BE2C (cell line): ENCODE data around the gene RAB22A.

Source experiments
- DNase-seq: peaks from one replicate; pipeline ENCODE4 v3.0.0-alpha.2; 2020
- H3K27me3 ChIP-seq: fragments of 250-450 bp; sonication (Bioruptor Pico); 2 replicates; pipeline ENCODE4 v1.5.1; 2020; ENCODE audit warnings: mild to moderate bottlenecking
- H3K36me3 ChIP-seq: fragments of 250-450 bp; sonication (Bioruptor Pico); 2 replicates; pipeline ENCODE4 v1.5.1; 2020; ENCODE audit warnings: mild to moderate bottlenecking
- H3K4me1 ChIP-seq: fragments of 250-450 bp; sonication (Bioruptor Pico); 2 replicates; pipeline ENCODE4 v1.5.1; 2020
- H3K4me3 ChIP-seq: 2 replicates; pipeline ENCODE4 v1.5.1; 2011; ENCODE audit warnings: low read depth, low read length
- H3K9me3 ChIP-seq: fragments of 250-450 bp; sonication (Bioruptor Pico); 2 replicates; pipeline ENCODE4 v1.5.1; 2020
- TF ChIP-seq, protein P1 (sequence below): IDR thresholded peaks from 2 replicates; pipeline ENCODE4 v1.5.1; 2012; ENCODE audit warnings: mild to moderate bottlenecking, low read depth, low read length

Gene RAB22A

DNA sequence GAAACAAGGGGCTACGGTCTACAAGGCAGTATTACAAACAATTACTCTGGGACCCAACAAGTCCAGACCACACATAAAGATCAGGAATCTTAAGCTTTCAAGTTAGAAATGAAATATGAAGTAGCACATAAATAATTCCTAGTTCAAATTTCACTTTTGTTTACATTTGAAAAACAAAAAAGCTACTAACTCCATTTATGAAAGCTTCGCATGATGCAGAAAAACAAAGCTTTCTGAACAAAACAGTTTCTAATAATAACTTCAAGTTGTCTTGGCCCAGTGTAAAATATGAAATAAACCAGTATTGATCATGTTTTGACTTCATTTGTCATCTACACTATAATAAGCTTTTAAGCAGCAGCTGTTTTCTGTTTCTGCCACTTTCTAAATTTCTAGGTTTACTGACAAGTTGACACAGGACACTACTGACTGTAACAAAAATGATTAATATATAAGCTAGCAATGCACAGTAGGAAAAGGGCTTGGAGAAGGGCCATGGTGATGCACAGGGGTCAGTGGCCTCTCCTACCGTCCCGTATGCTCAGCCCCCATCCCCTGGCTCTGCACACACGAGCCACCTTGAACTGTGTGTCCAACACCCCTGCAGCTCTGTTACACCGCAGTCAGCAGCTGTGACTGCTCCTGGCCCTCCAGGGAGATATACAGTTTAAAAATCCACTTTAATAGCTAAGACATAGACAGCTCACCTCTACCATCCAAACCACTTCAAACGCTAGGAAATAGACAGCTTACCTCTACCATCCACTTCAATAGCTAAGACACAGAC lies 13.3 kb upstream of the RAB22A start:
- Histone ChIP-seq H3K9me3 (no peaks in the 10 kb centered on the region), H3K4me1 (peaks cover 15% of the 10 kb centered on the region), H3K4me3 (no peak overlapping the region), H3K27me3 (no peaks in the 10 kb centered on the region), H3K36me3 (no peaks in the 10 kb centered on the region)
- DNase-seq = no peak
- TF ChIP-seq, protein P1, sequence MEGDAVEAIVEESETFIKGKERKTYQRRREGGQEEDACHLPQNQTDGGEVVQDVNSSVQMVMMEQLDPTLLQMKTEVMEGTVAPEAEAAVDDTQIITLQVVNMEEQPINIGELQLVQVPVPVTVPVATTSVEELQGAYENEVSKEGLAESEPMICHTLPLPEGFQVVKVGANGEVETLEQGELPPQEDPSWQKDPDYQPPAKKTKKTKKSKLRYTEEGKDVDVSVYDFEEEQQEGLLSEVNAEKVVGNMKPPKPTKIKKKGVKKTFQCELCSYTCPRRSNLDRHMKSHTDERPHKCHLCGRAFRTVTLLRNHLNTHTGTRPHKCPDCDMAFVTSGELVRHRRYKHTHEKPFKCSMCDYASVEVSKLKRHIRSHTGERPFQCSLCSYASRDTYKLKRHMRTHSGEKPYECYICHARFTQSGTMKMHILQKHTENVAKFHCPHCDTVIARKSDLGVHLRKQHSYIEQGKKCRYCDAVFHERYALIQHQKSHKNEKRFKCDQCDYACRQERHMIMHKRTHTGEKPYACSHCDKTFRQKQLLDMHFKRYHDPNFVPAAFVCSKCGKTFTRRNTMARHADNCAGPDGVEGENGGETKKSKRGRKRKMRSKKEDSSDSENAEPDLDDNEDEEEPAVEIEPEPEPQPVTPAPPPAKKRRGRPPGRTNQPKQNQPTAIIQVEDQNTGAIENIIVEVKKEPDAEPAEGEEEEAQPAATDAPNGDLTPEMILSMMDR = no peak

DNA sequence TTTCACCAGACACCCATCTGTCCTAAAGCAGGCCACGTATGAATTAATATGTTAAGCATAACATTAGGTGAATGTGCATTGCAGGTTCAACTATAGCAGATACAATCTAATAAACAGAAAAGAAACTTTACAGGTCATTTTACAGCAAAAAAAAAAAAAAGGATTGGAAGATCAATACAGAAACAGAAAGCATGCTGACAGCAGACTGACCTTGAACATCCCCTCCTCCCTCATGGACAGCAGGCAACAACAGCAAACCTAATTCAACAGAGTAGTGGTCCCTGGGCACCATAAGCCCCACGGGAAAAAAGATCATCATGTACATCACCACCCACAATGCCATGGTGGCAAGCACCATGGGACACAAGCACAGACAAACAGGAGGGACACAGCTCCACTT lies 12.1 kb upstream of the RAB22A start:
- H3K4me1 ChIP-seq = peaks cover 15% of the 10 kb centered on the region
- no peaks in the 10 kb centered on the region for H3K27me3 ChIP-seq
- no peaks in the 10 kb centered on the region for H3K9me3 ChIP-seq
- no peaks in the 10 kb centered on the region for H3K36me3 ChIP-seq
- TF ChIP-seq, protein P1 = no peak
- DNase-seq = no peak
- H3K4me3 ChIP-seq = no peak overlapping the region

DNA sequence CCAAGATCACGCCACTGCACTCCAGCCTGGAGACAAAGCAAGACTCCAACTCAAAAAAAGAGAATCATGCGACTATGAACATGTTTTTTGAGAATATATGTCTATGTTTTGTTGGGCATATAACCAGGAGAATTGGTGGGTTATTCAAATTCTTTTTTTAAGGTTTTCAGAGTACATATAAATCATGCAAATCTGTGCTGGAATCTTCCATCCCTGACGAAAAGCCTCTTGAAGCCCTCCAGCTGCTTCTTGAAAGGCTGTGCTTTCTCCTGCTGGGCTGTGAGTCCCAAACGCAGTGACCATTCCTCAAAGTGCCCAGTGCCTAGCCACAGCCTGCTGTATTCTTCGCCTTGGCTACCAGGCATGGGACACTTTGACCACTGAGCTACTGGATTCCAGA lies 9.2 kb upstream of the RAB22A start:
- H3K36me3 ChIP-seq = no peaks in the 10 kb centered on the region
- DNase-seq = no peak
- H3K9me3 ChIP-seq = no peaks in the 10 kb centered on the region
- TF ChIP-seq, protein P1 = no peak
- H3K27me3 ChIP-seq = no peaks in the 10 kb centered on the region
- H3K4me1 ChIP-seq = no peaks in the 10 kb centered on the region
- no peak overlapping the region for H3K4me3 ChIP-seq

DNA sequence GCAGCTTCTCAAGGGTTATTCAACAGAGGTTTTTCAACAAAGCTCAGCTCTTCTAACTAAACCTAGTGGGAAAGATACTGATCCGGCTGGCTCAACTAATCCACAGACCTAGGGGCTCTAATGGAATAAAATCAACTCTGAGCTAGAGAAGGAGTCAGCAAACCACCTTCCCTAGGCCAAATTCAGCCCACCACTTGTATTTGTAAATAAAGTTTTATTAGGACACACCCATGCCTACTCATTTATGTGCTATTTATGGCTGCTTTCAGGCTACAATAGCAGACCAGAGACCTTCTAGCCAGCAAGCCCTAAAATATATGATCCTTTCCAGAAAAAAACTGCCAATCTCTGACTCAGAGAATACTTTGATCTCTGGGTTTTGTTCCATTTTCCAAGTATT lies 6.0 kb upstream of the RAB22A start:
- Histone ChIP-seq H3K9me3 (no peaks in the 10 kb centered on the region; the same call in 1 of the 2 replicates), H3K4me1 (no peaks in the 10 kb centered on the region), H3K4me3 (no peak overlapping the region), H3K27me3 (no peaks in the 10 kb centered on the region), H3K36me3 (no peaks in the 10 kb centered on the region)
- no peak for DNase-seq
- TF ChIP-seq, protein P1 = no peak

DNA sequence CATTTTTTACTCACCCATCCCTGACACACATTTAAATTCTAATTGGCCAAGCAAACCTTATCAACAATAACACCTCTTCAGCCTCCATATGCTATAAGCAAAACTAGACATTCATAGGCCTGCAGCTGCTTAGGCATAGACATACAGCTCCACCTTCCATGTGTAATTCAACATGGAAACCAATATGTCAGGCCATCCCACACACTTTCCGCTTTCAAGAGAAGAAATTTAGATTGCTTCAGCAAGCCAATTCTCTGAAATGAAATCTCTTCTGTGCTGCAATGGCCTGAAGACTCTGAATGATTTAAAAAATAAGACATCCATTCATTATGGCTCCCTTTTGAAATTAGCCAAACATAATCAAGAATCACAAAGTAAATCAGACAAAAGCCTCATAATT lies 4.5 kb upstream of the RAB22A start:
- DNase-seq = no peak
- H3K4me3 ChIP-seq = no peak overlapping the region
- TF ChIP-seq, protein P1 = no peak
- peaks cover 3% of the 10 kb centered on the region; the same call in 1 of the 2 replicates for H3K4me1 ChIP-seq
- H3K36me3 ChIP-seq = peaks cover 3% of the 10 kb centered on the region; the same call in 1 of the 2 replicates
- no peaks in the 10 kb centered on the region for H3K27me3 ChIP-seq
- H3K9me3 ChIP-seq = no peaks in the 10 kb centered on the region; the same call in 1 of the 2 replicates
